Renal pelvis (tissue), 4 donors: ENCODE data around the gene TMEM120A. TPM values are rescaled to one million over a fixed set of nuclear protein-coding genes. Genes with fewer than 3 reads are reported as not detected.

Experiments used
- DNase-seq: peaks from one replicate; pipeline ENCODE4 v3.0.0-alpha.2; 2013
- polyA plus RNA-seq, 3 donors: library from polyadenylated mRNA; unstranded; fragments of 120-200 nt; gene quantifications; one replicate each; pipeline ENCODE4 v1.2.1, GENCODE V29; 2013; ENCODE audit not compliant: insufficient read length in 3 of 3

Gene TMEM120A
- polyA plus RNA-seq, 3 donors = 57.9 to 66.5 (median 60.8) TPM

- no peak for DNase-seq
Measured at GRCh38 chr7:75983471-75984129, 10.8 kb downstream of the TMEM120A start.

DNA sequence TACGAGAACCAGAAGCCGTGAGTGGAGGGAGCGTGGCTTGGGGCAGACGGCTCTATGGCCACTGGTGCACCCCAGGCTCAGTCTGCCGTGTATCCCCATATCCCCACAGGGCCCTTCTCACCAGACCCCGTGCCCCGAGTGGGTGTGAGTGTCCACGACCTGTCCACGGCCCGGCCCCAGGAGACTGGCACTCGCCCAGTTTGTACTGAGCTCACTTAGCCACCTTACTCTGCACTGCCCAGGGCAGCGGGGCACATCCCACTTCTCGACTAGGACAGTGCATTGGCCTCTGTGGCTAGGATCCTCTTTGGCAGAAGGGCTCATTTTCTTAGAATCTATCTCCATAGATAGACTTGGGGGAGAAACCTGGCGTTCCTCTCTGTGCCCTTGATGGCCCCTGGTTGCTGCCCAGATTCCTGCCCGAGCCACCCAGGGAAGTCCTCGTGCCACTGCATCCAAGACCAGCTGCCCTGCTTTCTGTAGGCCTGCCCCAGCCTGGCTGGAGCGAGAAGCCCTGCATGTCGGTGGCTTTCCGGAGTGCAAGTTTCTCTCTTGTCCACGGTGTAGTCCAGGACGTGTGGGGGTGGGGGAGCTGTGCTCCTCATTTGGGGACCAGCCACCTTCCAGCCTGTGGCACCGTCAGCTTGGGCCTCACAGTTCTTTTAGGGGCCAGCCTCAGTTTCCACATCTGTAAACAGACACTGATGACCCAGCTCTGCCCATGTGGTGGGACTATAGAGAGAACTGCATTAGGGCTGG lies 11.9 kb downstream of the TMEM120A start:
- no peak for DNase-seq

GRCh38 chr7:75981453-75982305 lies 12.7 kb downstream of the TMEM120A start:
- DNase-seq = no peak

DNA sequence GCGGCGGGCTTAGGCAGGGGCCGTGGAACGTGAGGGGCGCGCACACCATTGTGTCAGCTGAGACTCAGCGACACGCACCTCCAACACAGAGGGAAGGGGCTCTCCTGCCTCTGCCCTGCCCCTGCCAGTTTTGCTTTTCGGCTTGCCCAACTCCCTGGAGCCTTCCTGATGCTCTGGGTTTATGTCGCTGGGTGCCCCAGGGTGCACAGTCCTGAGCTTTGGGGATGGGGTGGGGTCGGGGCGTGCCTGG lies 13.3 kb downstream of the TMEM120A start:
- DNase-seq = no peak

DNA sequence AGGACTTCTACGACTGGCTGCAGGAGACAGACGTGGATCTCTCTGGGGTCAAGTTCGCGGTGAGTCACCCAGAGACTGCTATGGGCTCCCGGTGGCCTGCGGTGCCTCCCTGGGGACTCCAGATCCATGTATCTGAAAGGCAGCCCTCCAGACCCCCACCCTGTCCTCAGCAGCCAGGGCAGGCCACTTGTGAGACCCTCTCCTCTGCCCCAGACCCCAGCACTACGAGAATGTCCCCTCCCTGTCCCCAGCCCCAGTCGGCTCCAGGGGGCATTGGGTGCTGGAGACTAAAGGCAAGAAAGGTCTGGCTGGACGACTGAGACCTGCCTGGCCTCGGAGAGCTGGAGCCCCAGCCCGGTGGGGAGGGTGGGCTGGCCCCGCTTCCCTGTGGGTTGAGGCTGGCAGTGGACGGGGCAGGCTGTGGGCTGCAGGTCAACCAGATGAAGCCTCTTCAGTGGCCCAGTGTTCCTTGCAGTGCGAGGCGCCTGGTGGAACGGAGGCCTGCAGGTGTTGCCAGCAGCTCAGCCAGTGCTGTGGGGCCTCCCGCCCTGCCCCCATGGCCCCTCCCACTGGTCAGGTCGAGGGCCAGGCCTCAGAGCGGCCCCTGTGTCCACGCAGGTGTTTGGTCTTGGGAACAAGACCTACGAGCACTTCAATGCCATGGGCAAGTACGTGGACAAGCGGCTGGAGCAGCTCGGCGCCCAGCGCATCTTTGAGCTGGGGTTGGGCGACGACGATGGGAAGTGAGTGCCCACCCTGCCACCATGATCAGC lies 13.8 kb downstream of the TMEM120A start:
- DNase-seq = no peak

GRCh38 chr7:75979759-75980429 lies 14.5 kb downstream of the TMEM120A start:
- no peak for DNase-seq

DNA sequence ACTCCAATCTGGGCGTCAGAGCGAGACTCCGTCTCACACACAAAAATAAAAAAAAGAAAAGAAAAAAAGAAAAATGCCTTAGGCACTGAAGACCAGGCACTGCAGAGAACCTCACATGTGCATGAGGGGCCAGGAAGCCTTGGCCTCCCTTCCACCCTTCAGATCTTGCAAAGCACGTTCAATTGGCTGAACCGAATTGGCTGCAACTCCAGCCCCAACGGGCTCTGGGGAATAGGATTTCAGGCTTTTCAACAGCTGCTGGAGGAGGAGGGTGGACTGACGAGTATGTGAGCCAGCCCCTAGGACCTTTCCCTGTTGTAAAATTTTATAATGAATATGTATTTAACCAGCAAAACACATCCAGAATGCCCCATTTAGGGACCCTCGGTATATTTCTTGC lies 16.7 kb downstream of the TMEM120A start:
- no peak for DNase-seq

DNA sequence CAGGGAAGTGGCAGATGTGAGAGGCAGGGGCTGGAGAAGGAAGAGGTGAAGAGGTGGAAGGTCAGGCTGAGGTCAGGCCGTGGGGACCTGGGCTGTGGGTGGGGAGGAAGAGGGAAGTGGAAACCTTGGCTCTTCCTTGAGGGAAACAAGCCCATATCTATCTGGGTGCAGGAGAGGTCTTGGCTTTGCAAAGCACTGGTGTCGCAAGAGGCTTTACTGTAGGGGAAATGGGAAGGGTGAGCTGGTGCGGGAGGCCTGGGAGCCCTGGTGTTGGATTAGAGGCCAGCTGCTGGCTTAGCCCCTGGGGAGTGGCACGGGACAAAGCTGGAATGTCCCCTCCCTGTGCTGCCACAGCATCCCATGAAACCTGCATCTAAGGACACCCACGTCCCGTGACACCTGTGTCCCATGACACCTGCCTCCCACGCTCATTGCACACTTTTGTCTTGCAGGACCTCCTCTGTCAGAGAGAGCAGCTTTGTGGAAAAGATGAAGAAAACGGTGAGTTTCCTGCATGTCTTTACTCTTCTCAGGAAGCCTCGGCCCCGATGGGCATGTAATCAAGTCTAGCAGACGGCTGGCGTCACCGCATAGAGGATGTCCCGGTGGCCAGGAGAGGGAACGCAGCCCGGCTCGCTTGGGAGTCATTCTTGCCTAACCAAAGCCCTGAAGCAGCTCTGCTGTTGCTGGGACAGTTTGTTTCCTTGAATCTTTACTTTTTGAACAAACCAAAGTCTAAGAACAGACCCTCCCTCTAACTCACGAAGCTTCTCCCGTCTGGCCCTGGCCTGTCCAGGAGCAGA lies 22.2 kb downstream of the TMEM120A start:
- DNase-seq = no peak

DNA sequence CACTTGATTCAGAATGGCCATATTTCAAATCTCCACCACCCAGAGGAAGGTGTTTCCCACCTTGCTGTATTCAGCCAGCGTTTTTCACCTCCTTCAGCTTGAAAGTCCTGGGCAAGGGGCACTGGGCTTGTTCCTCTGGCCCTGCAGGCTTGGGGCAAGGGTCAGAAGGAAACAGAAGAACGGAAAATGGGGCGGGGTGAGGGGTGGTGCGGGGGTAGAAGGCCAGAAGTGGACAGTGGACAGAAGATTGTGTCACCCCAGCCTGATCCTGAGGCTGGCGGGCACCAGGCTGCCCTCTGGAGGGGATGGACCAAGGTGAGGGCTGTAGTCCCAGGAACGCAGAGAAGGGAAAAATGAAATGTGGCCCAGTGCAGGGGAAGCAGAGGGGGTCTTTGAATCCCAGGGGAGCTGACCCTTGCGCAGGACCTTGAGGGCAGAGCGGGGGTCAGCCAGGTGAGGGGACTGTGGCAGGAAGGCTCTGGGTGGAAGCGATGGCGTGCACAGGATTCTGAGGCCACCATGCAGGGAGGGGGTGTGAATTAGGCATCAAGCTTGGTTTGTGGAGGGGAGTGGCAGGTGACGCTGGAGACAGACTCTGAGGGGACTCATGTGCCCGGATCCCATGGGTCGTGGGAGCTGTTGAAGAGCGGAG lies 23.0 kb downstream of the TMEM120A start:
- no peak for DNase-seq

- no peak for DNase-seq
Measured at GRCh38 chr7:75969704-75970498, 24.5 kb downstream of the TMEM120A start.

- no peak for DNase-seq
Measured at GRCh38 chr7:75969182-75969581, 25.2 kb downstream of the TMEM120A start.

- no peak for DNase-seq
Measured at GRCh38 chr7:75968561-75969001, 25.8 kb downstream of the TMEM120A start.

GRCh38 chr7:75968012-75968411 lies 26.4 kb downstream of the TMEM120A start:
- no peak for DNase-seq

GRCh38 chr7:75967487-75967997 lies 26.9 kb downstream of the TMEM120A start:
- peak; percentile 82 for DNase-seq

GRCh38 chr7:75967055-75967454 lies 27.3 kb downstream of the TMEM120A start:
- no peak for DNase-seq

DNA sequence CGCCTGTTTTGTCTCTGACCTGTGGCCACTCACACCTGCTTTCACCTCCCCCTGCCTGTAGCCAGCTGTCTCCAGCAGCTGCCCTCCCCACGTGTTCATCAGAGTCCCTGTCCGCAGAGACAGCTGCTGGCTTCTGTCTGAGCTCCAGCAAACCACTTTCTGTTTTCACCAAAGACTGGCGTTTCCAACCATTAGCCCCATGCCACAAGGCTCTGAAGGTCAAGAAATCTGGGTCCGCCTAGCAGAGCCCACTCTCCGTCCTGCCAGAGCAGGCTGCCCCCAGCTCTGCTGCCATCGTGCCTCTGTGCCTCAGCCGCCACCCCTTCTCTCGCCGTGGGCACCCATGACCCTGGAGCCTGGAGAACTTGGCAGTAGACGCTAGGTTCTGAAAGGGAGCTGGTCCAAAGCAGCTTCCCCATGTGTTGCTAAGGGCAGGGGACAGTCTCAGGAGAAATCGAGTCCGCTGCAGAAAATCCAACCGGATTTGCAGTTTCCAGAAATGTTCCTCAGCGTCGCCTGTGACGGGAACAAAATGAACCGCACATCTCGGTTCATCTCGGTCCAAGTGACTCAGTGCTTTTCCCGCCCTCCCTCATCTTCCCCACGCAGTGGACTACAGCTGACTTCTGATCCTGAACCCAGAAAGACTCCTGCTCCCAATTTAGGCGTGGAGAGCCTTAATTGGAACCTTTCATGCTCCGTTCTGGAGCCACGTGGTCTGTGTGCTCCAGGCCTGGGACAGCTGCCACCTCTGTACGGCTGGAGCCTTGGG lies 28.0 kb downstream of the TMEM120A start:
- DNase-seq = no peak

DNA sequence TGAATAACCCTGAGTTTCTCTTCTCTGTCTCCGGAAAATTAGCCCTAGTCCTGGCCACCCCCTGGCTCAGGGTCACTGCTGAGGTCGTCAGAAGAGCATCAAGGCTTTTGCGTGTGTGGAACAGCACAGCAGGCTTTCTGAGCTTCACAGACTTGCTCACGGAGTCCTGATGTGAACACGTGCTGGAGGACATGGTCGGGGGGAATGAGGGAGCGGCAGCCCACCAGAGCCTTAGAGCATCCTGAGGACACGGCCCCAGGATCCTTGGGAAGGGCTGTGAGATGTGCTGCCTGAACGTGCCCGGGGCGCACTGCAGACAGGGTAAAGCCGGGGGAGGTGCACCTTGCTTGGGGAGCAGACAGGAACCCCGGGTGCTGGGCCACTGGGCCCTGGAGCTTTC lies 28.8 kb downstream of the TMEM120A start:
- DNase-seq = no peak

DNA sequence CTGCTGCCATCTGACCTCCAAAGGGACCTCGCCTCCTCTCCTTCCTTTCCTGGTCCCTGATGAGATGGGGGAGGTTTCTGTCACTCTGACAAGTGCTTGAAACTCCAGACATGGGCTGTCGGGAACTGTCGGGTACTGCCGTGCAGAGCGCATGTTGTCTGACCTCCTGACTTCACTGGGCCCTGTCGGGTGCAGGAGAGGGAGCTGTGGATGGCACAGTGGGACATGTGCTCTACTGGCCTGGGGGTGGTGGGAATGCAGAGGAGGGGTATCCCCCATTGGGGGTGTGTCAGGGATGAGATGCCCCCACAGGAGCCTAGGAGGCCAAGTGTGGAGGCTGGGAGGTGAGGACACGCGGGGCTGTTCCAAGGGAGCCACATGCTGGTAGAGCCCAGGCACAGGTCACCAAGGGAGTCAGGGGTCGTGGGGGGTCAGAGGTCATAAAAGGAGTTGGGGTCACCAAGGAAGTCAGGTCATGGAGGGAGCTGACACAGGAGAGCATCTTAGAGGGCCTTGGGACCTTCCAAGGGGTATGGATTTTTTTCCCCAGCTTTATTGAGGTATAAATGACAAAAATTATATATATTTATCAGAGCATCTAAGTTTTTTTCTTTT lies 30.9 kb downstream of the TMEM120A start:
- DNase-seq = no peak
